ENCODE measurements around the gene PRPH.
"Not testable (repeated sequence)": the region's sequence is repeated elsewhere in the genome, so short reads cannot be mapped to it uniquely, and the experiment has no call there.

Gene PRPH

GRCh38 chr12:49333778-49334177, 38.8 kb downstream of the PRPH start:
- not testable (repeated sequence) for DNase-seq

- DNase-seq, result no peak
Observed at GRCh38 chr12:49334226-49334625, 39.3 kb downstream of the PRPH start.

- DNase-seq, result no peak
Observed at GRCh38 chr12:49334681-49335080, 39.7 kb downstream of the PRPH start.

- no peak for DNase-seq
Observed at GRCh38 chr12:49335118-49335954, 40.4 kb downstream of the PRPH start.

GRCh38 chr12:49335955-49336644, 41.2 kb downstream of the PRPH start:
- no peak for DNase-seq

GRCh38 chr12:49336645-49337584, 42.0 kb downstream of the PRPH start, which contains the start of gene C1QL4:
TSS of gene C1QL4 (minus strand) at chr12:49337188. CDS start at chr12:49336477, 711 bp downstream.
- DNase-seq, result peak; percentile 85

- DNase-seq, result no peak
Observed at GRCh38 chr12:49338830-49339463, 44.0 kb downstream of the PRPH start.

- no peak for DNase-seq
Observed at GRCh38 chr12:49339464-49339861, 44.5 kb downstream of the PRPH start.

- DNase-seq, result no peak
Observed at GRCh38 chr12:49340095-49340870, 45.3 kb downstream of the PRPH start.

GRCh38 chr12:49340971-49341776, 46.2 kb downstream of the PRPH start:
- DNase-seq, result no peak

GRCh38 chr12:49341777-49342065, 46.8 kb downstream of the PRPH start:
- no peak for DNase-seq

GRCh38 chr12:49342066-49342913, 47.3 kb downstream of the PRPH start:
- peak; percentile 86 for DNase-seq

- DNase-seq, result no peak
Observed at GRCh38 chr12:49342914-49343731, 48.2 kb downstream of the PRPH start.

GRCh38 chr12:49344486-49345050, 49.6 kb downstream of the PRPH start:
- no peak for DNase-seq

GRCh38 chr12:49345051-49345824, 50.3 kb downstream of the PRPH start:
- DNase-seq, result peak; percentile 39

GRCh38 chr12:49345825-49346658, 51.1 kb downstream of the PRPH start:
- DNase-seq, result no peak
